Panc1 (cell line): ENCODE measurements around the gene HID1. TPM values are rescaled to one million over a fixed set of nuclear protein-coding genes. Genes with fewer than 3 reads are reported as not detected.

Experiments used
- ATAC-seq: fragments of 200-7000 bp; cut with Tn5 transposase; 2 replicates; pipeline ENCODE4 v1.9.1; 2020; ENCODE audit warnings: mild to moderate bottlenecking, moderate library complexity
- BruUV-seq: library from RNA; stranded (reverse); fragments of 400-500 nt; replicated peaks from 2 replicates; lab custom pipeline; 2021; lab: Mats Ljungman, UMichigan
- CTCF ChIA-PET: fragments of 300-600 bp; sonication (Branson Sonifier 250); formaldehyde crosslinking; loops from one replicate; lab custom pipeline; 2022; ENCODE audit warnings: antibody characterized with exemption; lab: Charles Lee
- POLR2A ChIA-PET: fragments of 300-600 bp; sonication (Branson Sonifier 250); formaldehyde crosslinking; loops from one replicate; lab custom pipeline; 2022; ENCODE audit warnings: antibody characterized with exemption; lab: Charles Lee
- DNase-seq: peaks from one replicate; pipeline ENCODE4 v3.0.0-alpha.2; 2010; ENCODE audit warnings: low read depth, low spot score
- H3K27ac ChIP-seq: 2 replicates; pipeline ENCODE4 v1.5.1; 2011; ENCODE audit warnings: mild to moderate bottlenecking, low read length, inconsistent platforms
- H3K27me3 ChIP-seq: fragments of 200-500 bp; sonication (Bioruptor generic); 2 replicates; pipeline ENCODE4 v1.6.0; 2014; ENCODE audit warnings: low read length, inconsistent platforms; ENCODE audit not compliant: control insufficient read depth, insufficient read depth
- H3K36me3 ChIP-seq: fragments of 200-500 bp; sonication (Bioruptor generic); 2 replicates; pipeline ENCODE4 v1.5.1; 2014; ENCODE audit warnings: inconsistent platforms, mild to moderate bottlenecking, low read length, moderate library complexity; ENCODE audit not compliant: control insufficient read depth, insufficient read depth
- H3K4me1 ChIP-seq: 2 replicates; pipeline ENCODE4 v1.5.1; 2011; ENCODE audit warnings: inconsistent platforms, mild to moderate bottlenecking, low read length, moderate library complexity; ENCODE audit not compliant: control insufficient read depth, insufficient read depth
- H3K4me3 ChIP-seq, 2 experiments: 2 replicates each; pipeline ENCODE4 v1.5.1; 2011 to 2012; ENCODE audit warnings: low read depth in 2 of 2, low read length in 2 of 2, mild to moderate bottlenecking in 2 of 2, inconsistent platforms in 1 of 2, moderate library complexity in 1 of 2
- H3K9me3 ChIP-seq: fragments of 200-500 bp; sonication (Bioruptor generic); 2 replicates; pipeline ENCODE4 v1.5.1; 2014; ENCODE audit warnings: low read depth, mild to moderate bottlenecking, inconsistent platforms, low read length, moderate library complexity; ENCODE audit not compliant: control insufficient read depth, insufficient read depth
- CTCF ChIP-seq: fragments of 450-650 bp; IDR thresholded peaks from 2 replicates; pipeline ENCODE4 v1.5.1; 2017; ENCODE audit warnings: mild to moderate bottlenecking
- POLR2AphosphoS5 ChIP-seq: IDR thresholded peaks from 2 replicates; pipeline ENCODE4 v1.6.1; 2012; ENCODE audit warnings: mild to moderate bottlenecking, low read depth, low read length, moderate library complexity
- REST ChIP-seq, 2 experiments: IDR thresholded peaks; 2 replicates each; pipeline ENCODE4 v1.6.1; 2011 to 2012; ENCODE audit warnings: low read depth in 2 of 2, control low read depth in 1 of 2, low read length in 1 of 2, mild to moderate bottlenecking in 1 of 2, moderate library complexity in 1 of 2; ENCODE audit not compliant: insufficient read depth in 1 of 2
- SIN3A ChIP-seq: IDR thresholded peaks from 2 replicates; pipeline ENCODE4 v1.6.1; 2012; ENCODE audit warnings: low read depth, mild to moderate bottlenecking, low read length, moderate library complexity, borderline replicate concordance; ENCODE audit not compliant: insufficient read depth
- TCF7L2 ChIP-seq: IDR thresholded peaks from 2 replicates; pipeline ENCODE4 v1.6.1; 2011; ENCODE audit warnings: mild to moderate bottlenecking, low read depth, low read length, inconsistent platforms
- in situ Hi-C: cut with HindIII; loops from 2 replicates; pipeline ENCODE4 v1.10.0; 2016; ENCODE audit warnings: low sequenced_read_pairs, low pct_unique_long_range_greater_than_20kb
- intact Hi-C: fragments of 100-400 bp; cut with micrococcal nuclease; formaldehyde crosslinking; loops from one replicate; pipeline ENCODE4 v1.10.0; 2022; ENCODE audit not compliant: unreplicated experiment
- total RNA-seq: library from RNA; stranded (reverse); gene quantifications from one replicate; pipeline ENCODE4 v1.2.1, GENCODE V29; 2021; ENCODE audit not compliant: unreplicated experiment

The HID1 gene
- total RNA-seq, 1 experiment from 2014 or later = 10.9 TPM

GRCh38 chr17:74918906-74919305 is 53.7 kb downstream of the HID1 start:
- ATAC-seq = no peak
- BruUV-seq = no TSS peak
- Histone ChIP-seq H3K27me3 (peaks cover 7% of the 10 kb centered on the region; the same call in 1 of the 2 replicates), H3K9me3 (no peaks in the 10 kb centered on the region), H3K27ac (no peak overlapping the region), H3K36me3 (peaks cover 5% of the 10 kb centered on the region; the same call in 1 of the 2 replicates), H3K4me3 (no peak overlapping the region), H3K4me1 (peaks cover 4% of the 10 kb centered on the region; the same call in 1 of the 2 replicates)
- ChIA-PET POLR2A (no interaction called here), CTCF (interaction anchor here (0.7 to 3.4 kb wide), 4 partner anchors 12 to 42 kb away, joined by 5 to 41 read pairs (median 18); no protein-coding TSS in a partner anchor)
- TF ChIP-seq POLR2AphosphoS5 (no peak), TCF7L2 (no peak), SIN3A (no peak), REST (IDR thresholded peaks at IDR 0.05; ENCODE audit: insufficient read depth in 1 of 2, low read depth in 2 of 2, low read length in 1 of 2) (no peak), CTCF (no peak)
- intact Hi-C loops (no loop called here), in situ Hi-C loops (no loop called here)
- no peak for DNase-seq

- ATAC-seq (no peak), DNase-seq (no peak)
- intact Hi-C loops (no loop called here), in situ Hi-C loops (no loop called here)
- Histone ChIP-seq H3K36me3 (no peaks in the 10 kb centered on the region; the same call in 1 of the 2 replicates), H3K9me3 (no peaks in the 10 kb centered on the region), H3K4me3 (no peak overlapping the region), H3K4me1 (no peaks in the 10 kb centered on the region), H3K27me3 (peaks cover 1% of the 10 kb centered on the region; the same call in 1 of the 2 replicates), H3K27ac (no peak overlapping the region)
- POLR2A ChIA-PET = no interaction called here
- TF ChIP-seq POLR2AphosphoS5 (no peak), REST (IDR thresholded peaks at IDR 0.05; ENCODE audit: insufficient read depth in 1 of 2, low read depth in 2 of 2, low read length in 1 of 2) (no peak), SIN3A (no peak)
- BruUV-seq = no TSS peak
- CTCF ChIA-PET = interaction anchor here (0.6 kb wide), 1 partner anchor 44 kb away, joined by 5 read pairs; no protein-coding TSS in a partner anchor
Observed at GRCh38 chr17:74917430-74917829, 55.1 kb downstream of the HID1 start.
